Measurements from ENCODE around the gene STXBP3. TPM values are rescaled to one million over a fixed set of nuclear protein-coding genes. Genes with fewer than 3 reads are reported as not detected.

Gene STXBP3
- total and polyA plus RNA-seq, 4 donors: 10.9 to 33.0 (median 23.2) TPM

DNA sequence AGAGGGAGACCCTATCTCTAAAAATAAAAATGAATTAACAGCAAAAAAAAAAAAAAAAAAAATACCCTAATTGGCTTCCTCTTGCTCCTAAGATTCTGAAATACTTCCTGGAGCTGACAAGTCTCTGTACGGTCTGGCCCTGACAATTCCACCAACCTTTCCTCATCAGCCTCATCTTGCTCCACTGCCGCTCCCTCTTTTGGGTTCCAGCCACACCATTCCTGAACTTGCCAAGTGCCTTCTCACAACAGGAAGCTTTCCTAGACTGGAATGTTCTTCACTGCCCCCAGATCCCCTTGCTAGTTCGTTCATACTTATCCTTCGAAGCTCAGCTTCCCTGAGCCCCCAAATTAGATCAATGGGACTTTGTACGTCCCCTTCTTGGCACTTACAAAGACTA, 73.4 kb downstream of the STXBP3 start:
- Histone ChIP-seq H3K9me3 (ENCODE audit: control insufficient read depth in 4 of 4, low read length in 3 of 4) (no peaks in the 10 kb centered on the region), H3K9ac (ENCODE audit: low read depth in 1 of 2, low read length in 2 of 2) (no peak overlapping the region), H3K4me1 (ENCODE audit: control insufficient read depth in 4 of 4, insufficient read depth in 4 of 4, low read length in 3 of 4) (no peaks in the 10 kb centered on the region), H3K27me3 (ENCODE audit: control insufficient read depth in 4 of 4, insufficient read depth in 4 of 4, low read length in 3 of 4) (no peaks in the 10 kb centered on the region), H3K27ac (ENCODE audit: low read depth in 1 of 2, low read length in 2 of 2) (no peak overlapping the region), H3K4me3 (ENCODE audit: low read depth in 1 of 3, low read length in 3 of 3) (no peak overlapping the region), H3K36me3 (ENCODE audit: control insufficient read depth in 4 of 4, insufficient read depth in 3 of 4, low read depth in 1 of 4, low read length in 3 of 4) (no peaks in the 10 kb centered on the region)
- no peak for DNase-seq (ENCODE audit: low spot score)
- WGBS: 79% methylated on average over 5 of the region's 5 CpGs
- TF ChIP-seq, protein P1, sequence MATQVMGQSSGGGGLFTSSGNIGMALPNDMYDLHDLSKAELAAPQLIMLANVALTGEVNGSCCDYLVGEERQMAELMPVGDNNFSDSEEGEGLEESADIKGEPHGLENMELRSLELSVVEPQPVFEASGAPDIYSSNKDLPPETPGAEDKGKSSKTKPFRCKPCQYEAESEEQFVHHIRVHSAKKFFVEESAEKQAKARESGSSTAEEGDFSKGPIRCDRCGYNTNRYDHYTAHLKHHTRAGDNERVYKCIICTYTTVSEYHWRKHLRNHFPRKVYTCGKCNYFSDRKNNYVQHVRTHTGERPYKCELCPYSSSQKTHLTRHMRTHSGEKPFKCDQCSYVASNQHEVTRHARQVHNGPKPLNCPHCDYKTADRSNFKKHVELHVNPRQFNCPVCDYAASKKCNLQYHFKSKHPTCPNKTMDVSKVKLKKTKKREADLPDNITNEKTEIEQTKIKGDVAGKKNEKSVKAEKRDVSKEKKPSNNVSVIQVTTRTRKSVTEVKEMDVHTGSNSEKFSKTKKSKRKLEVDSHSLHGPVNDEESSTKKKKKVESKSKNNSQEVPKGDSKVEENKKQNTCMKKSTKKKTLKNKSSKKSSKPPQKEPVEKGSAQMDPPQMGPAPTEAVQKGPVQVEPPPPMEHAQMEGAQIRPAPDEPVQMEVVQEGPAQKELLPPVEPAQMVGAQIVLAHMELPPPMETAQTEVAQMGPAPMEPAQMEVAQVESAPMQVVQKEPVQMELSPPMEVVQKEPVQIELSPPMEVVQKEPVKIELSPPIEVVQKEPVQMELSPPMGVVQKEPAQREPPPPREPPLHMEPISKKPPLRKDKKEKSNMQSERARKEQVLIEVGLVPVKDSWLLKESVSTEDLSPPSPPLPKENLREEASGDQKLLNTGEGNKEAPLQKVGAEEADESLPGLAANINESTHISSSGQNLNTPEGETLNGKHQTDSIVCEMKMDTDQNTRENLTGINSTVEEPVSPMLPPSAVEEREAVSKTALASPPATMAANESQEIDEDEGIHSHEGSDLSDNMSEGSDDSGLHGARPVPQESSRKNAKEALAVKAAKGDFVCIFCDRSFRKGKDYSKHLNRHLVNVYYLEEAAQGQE (IDR thresholded peaks at IDR 0.05): no peak
- TF ChIP-seq TAF1 (conservative IDR thresholded peaks at IDR 0.05) (no peak), HNF4G (IDR thresholded peaks at IDR 0.05) (no peak), EGR1 (IDR thresholded peaks at IDR 0.05; ENCODE audit: low read depth in 2 of 2) (no peak), RAD21 (IDR thresholded peaks at IDR 0.05) (no peak)
- TF ChIP-seq, protein P2, sequence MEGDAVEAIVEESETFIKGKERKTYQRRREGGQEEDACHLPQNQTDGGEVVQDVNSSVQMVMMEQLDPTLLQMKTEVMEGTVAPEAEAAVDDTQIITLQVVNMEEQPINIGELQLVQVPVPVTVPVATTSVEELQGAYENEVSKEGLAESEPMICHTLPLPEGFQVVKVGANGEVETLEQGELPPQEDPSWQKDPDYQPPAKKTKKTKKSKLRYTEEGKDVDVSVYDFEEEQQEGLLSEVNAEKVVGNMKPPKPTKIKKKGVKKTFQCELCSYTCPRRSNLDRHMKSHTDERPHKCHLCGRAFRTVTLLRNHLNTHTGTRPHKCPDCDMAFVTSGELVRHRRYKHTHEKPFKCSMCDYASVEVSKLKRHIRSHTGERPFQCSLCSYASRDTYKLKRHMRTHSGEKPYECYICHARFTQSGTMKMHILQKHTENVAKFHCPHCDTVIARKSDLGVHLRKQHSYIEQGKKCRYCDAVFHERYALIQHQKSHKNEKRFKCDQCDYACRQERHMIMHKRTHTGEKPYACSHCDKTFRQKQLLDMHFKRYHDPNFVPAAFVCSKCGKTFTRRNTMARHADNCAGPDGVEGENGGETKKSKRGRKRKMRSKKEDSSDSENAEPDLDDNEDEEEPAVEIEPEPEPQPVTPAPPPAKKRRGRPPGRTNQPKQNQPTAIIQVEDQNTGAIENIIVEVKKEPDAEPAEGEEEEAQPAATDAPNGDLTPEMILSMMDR (IDR thresholded peaks at IDR 0.05; ENCODE audit: low read depth, low read length, missing input control): no peak
- TF ChIP-seq, protein P3, sequence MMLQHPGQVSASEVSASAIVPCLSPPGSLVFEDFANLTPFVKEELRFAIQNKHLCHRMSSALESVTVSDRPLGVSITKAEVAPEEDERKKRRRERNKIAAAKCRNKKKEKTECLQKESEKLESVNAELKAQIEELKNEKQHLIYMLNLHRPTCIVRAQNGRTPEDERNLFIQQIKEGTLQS (IDR thresholded peaks at IDR 0.05): no peak
- TF ChIP-seq, protein P4, sequence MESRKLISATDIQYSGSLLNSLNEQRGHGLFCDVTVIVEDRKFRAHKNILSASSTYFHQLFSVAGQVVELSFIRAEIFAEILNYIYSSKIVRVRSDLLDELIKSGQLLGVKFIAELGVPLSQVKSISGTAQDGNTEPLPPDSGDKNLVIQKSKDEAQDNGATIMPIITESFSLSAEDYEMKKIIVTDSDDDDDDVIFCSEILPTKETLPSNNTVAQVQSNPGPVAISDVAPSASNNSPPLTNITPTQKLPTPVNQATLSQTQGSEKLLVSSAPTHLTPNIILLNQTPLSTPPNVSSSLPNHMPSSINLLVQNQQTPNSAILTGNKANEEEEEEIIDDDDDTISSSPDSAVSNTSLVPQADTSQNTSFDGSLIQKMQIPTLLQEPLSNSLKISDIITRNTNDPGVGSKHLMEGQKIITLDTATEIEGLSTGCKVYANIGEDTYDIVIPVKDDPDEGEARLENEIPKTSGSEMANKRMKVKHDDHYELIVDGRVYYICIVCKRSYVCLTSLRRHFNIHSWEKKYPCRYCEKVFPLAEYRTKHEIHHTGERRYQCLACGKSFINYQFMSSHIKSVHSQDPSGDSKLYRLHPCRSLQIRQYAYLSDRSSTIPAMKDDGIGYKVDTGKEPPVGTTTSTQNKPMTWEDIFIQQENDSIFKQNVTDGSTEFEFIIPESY (IDR thresholded peaks at IDR 0.05): no peak

DNA sequence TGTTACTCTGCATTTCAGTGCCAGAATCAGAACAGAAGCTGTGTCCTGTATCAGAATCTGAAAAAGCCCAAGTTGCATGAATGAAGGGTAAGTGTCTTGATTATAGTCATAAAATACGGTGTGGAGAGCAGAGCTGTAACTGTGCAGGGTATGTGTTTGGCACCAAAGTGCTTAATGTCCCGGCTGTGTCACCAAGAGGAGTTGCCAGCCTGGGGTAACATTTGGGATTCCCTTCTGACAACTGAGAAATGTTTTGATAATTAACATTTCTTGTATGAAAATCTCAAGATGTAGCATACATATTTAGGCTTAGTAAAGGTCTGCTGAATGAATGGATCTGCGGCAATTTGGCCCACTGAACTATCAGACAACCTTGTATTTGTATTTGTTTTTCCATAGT, 77.2 kb downstream of the STXBP3 start:
- no peaks in the 10 kb centered on the region for H3K36me3 ChIP-seq (ENCODE audit: control insufficient read depth in 4 of 4, insufficient read depth in 3 of 4, low read depth in 1 of 4, low read length in 3 of 4)
- H3K27ac ChIP-seq (ENCODE audit: low read depth in 1 of 2, low read length in 2 of 2): no peak overlapping the region
- peaks cover 0 to 2% (median 0%) of the 10 kb centered on the region in 4 donors for H3K9me3 ChIP-seq (ENCODE audit: control insufficient read depth in 4 of 4, low read length in 3 of 4)
- no peak overlapping the region for H3K9ac ChIP-seq (ENCODE audit: low read depth in 1 of 2, low read length in 2 of 2)
- no peaks in the 10 kb centered on the region for H3K27me3 ChIP-seq (ENCODE audit: control insufficient read depth in 4 of 4, insufficient read depth in 4 of 4, low read length in 3 of 4)
- no peak for DNase-seq (ENCODE audit: low spot score)
- peaks cover 0 to 4% (median 0%) of the 10 kb centered on the region in 4 donors for H3K4me1 ChIP-seq (ENCODE audit: control insufficient read depth in 4 of 4, insufficient read depth in 4 of 4, low read length in 3 of 4)
- 74% methylated on average over 3 of the region's 3 CpGs for WGBS
- TF ChIP-seq NR2F2 (IDR thresholded peaks at IDR 0.05) (no peak), YY1 (IDR thresholded peaks at IDR 0.05) (no peak), JUND (IDR thresholded peaks at IDR 0.05) (no peak), FOXA2 (IDR thresholded peaks at IDR 0.05) (no peak), GABPA (IDR thresholded peaks at IDR 0.05 in 1 of 2, conservative IDR thresholded peaks at IDR 0.05 in 1 of 2) (no peak), RAD21 (IDR thresholded peaks at IDR 0.05) (no peak)
- TF ChIP-seq, protein P3 (IDR thresholded peaks at IDR 0.05): no peak
- H3K4me3 ChIP-seq (ENCODE audit: low read depth in 1 of 3, low read length in 3 of 3): no peak overlapping the region

Measured in liver (tissue), 9 donors.